Activated CD8-positive, alpha-beta memory T cell treated with anti-CD3 and anti-CD28 coated beads, Interleukin-2, amount 50 U/mL, for 48 hours (primary cell): ENCODE data around the gene FADS6.
A peak's percentile ranks its signal among the peaks of the same experiment; 100 is the strongest.

Experiments
- DNase-seq: peaks from one replicate; pipeline ENCODE4 v3.0.0-alpha.2; 2020

The FADS6 gene

GRCh38 chr17:74864866-74865395 lies 28.5 kb downstream of the FADS6 start:
- DNase-seq, result peak; percentile 88

- no peak for DNase-seq
Measured at GRCh38 chr17:74864297-74864865, 29.1 kb downstream of the FADS6 start.

- no peak for DNase-seq
Measured at GRCh38 chr17:74863420-74864296, 29.8 kb downstream of the FADS6 start.

- DNase-seq, result no peak
Measured at GRCh38 chr17:74862919-74863318, 30.5 kb downstream of the FADS6 start.

GRCh38 chr17:74862108-74862901 lies 31.1 kb downstream of the FADS6 start:
- DNase-seq, result peak; percentile 91

GRCh38 chr17:74861662-74862107 lies 31.7 kb downstream of the FADS6 start:
- no peak for DNase-seq

- no peak for DNase-seq
Measured at GRCh38 chr17:74860872-74861661, 32.4 kb downstream of the FADS6 start.

GRCh38 chr17:74860229-74860871 lies 33.1 kb downstream of the FADS6 start:
- DNase-seq, result no peak

GRCh38 chr17:74859459-74860228 lies 33.8 kb downstream of the FADS6 start, which contains the start of gene GRIN2C:
GRIN2C (minus strand) TSS chr17:74859885; CDS start chr17:74855092, 4,793 bp downstream.
- DNase-seq, result no peak

- no peak for DNase-seq
Measured at GRCh38 chr17:74858672-74859458, 34.6 kb downstream of the FADS6 start.

GRCh38 chr17:74857191-74857590 lies 36.2 kb downstream of the FADS6 start:
- no peak for DNase-seq

- DNase-seq, result no peak
Measured at GRCh38 chr17:74856112-74856511, 37.3 kb downstream of the FADS6 start.

GRCh38 chr17:74855323-74855722 lies 38.1 kb downstream of the FADS6 start:
- no peak for DNase-seq

- DNase-seq, result no peak
Measured at GRCh38 chr17:74854792-74855191, 38.6 kb downstream of the FADS6 start.

GRCh38 chr17:74853669-74854068 lies 39.8 kb downstream of the FADS6 start:
- no peak for DNase-seq

- no peak for DNase-seq
Measured at GRCh38 chr17:74853048-74853397, 40.4 kb downstream of the FADS6 start.

GRCh38 chr17:74852237-74853047 lies 41.0 kb downstream of the FADS6 start:
- peak; percentile 74 for DNase-seq

GRCh38 chr17:74851612-74852236 lies 41.7 kb downstream of the FADS6 start:
- DNase-seq, result no peak

GRCh38 chr17:74850914-74851313 lies 42.5 kb downstream of the FADS6 start:
- DNase-seq, result no peak
